Medulla oblongata (tissue), 1 donor: Measurements from ENCODE around the gene SYCE1.

Source experiments
- DNase-seq: peaks from one replicate; pipeline ENCODE4 v3.0.0-alpha.2; 2015; ENCODE audit errors: extremely low spot score

The SYCE1 gene

DNA sequence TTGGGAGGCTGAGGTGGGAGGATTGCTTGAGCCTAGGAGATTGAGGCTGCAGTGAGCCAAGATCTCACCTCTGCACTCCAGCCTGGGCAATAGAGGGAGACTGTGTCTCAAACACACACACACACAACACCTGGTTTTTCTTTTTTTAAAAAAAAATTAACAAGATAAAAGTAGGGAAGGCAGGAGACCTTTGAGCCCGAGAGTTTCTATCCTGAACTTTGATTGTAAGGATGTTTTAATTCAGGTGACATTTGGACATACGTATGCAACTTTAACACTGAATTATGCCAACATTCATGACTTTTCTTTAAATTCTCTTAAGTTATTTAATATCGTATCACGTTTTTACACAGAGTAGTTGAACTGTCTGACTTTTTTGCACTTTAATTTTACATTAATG is 49.9 kb downstream of the SYCE1 start:
- no peak for DNase-seq

DNA sequence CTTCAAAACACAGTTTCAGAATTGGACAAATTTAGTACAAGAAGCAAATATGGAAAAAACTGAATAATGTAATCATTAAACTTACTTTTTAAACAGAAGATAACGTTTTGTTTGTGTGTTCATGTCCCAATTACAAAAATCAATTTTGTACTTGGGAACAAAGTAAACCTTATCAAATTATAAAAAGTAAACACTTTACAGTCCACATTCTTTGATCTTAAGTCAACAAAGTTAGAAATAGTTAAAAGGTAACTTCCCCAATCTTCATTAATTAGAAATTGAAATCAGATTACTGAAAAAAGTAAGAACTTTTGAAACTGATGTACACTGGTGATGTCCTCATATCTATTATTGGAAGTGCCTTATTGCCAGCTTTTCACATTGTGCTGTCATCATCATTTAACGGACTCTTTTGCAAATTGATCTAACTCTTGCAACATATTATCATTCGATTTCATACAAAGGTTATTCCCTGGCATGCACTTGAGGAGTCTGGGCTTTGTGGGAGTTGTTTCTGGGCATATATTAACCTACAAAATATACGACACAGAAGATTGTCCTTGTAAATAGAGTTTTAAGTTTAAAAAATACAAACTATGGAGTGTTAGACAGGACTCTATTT is 53.4 kb downstream of the SYCE1 start:
- no peak for DNase-seq

GRCh38 chr10:133511408-133511807 is 54.0 kb downstream of the SYCE1 start:
- DNase-seq, result no peak

DNA sequence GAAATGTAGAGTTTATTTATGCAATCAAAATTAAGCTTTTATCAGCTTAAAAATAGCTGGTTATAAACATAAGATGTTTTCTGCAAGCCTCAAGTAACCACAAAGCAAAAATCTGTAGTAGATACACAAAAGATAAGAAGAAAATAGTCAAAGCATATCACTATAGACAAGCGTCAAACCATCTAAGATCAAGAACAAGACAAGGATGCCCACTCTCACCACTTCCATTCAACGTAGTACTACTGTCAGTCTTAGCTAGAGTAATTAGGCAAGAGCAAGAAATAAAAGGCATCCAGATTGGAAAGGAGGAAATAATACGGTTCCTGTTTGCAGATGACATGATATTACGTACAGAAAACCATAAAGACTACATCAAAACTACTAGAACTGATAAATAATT is 55.7 kb downstream of the SYCE1 start:
- DNase-seq, result no peak
